GM19467 (cell line): Measurements from ENCODE around the gene CLEC7A.

Source experiments
- ATAC-seq: cut with Tn5 transposase; IDR thresholded peaks from one replicate; pipeline ENCODE4 v1.9.1; 2021; ENCODE audit warnings: mild to moderate bottlenecking, moderate library complexity; ENCODE audit not compliant: unreplicated experiment

The CLEC7A gene

GRCh38 chr12:10095971-10096370 lies 34.0 kb downstream of the CLEC7A start:
- no peak for ATAC-seq

GRCh38 chr12:10094646-10095395 lies 35.2 kb downstream of the CLEC7A start:
- no peak for ATAC-seq

GRCh38 chr12:10088955-10089900 lies 40.8 kb downstream of the CLEC7A start:
- ATAC-seq = no peak

- ATAC-seq = no peak
These were observed 42.0 kb downstream of the CLEC7A start for GRCh38 chr12:10088031-10088430.

- no peak for ATAC-seq
These were observed 43.6 kb downstream of the CLEC7A start for GRCh38 chr12:10086387-10086786.

- no peak for ATAC-seq
These were observed 45.3 kb downstream of the CLEC7A start for GRCh38 chr12:10084733-10085132.

- no peak for ATAC-seq
These were observed 47.7 kb downstream of the CLEC7A start for GRCh38 chr12:10082117-10082874.

- no peak for ATAC-seq
These were observed 54.5 kb downstream of the CLEC7A start for GRCh38 chr12:10075451-10075850.

- no peak for ATAC-seq
These were observed 56.7 kb downstream of the CLEC7A start for GRCh38 chr12:10073261-10073660.

- no peak for ATAC-seq
These were observed 57.9 kb downstream of the CLEC7A start for GRCh38 chr12:10072131-10072530.

- no peak for ATAC-seq
These were observed 59.6 kb downstream of the CLEC7A start for GRCh38 chr12:10070380-10070779.

GRCh38 chr12:10069976-10070375 lies 60.0 kb downstream of the CLEC7A start:
- no peak for ATAC-seq

GRCh38 chr12:10069099-10069498 lies 60.9 kb downstream of the CLEC7A start:
- ATAC-seq = no peak

GRCh38 chr12:10068644-10069043 lies 61.4 kb downstream of the CLEC7A start:
- no peak for ATAC-seq

GRCh38 chr12:10067942-10068341 lies 62.1 kb downstream of the CLEC7A start:
- no peak for ATAC-seq

- ATAC-seq = no peak
These were observed 62.7 kb downstream of the CLEC7A start for GRCh38 chr12:10067264-10067663.
